A673 (cell line): ENCODE results near the gene TMEM203. TPM values are rescaled to one million over a fixed set of nuclear protein-coding genes. Genes with fewer than 3 reads are reported as not detected.

Source experiments
- BruUV-seq: library from RNA; stranded (reverse); fragments of 400-500 nt; replicated peaks from 2 replicates; lab custom pipeline; 2021; lab: Mats Ljungman, UMichigan
- CTCF ChIA-PET: fragments of 300-600 bp; sonication (Branson Sonifier 250); formaldehyde crosslinking; loops from one replicate; lab custom pipeline; 2022; ENCODE audit warnings: antibody characterized with exemption; lab: Charles Lee
- POLR2A ChIA-PET: fragments of 300-600 bp; sonication (Branson Sonifier 250); formaldehyde crosslinking; loops from one replicate; lab custom pipeline; 2022; ENCODE audit warnings: antibody characterized with exemption; ENCODE audit not compliant: low non-redundant PET; lab: Charles Lee
- DNase-seq: peaks from one replicate; pipeline ENCODE4 v3.0.0-alpha.2; 2015; ENCODE audit warnings: low spot score
- H3K27ac ChIP-seq: fragments of 200-600 bp; sonication (generic); 2 replicates; pipeline ENCODE4 v1.5.1; 2016; ENCODE audit warnings: mixed run types, low read depth, mild to moderate bottlenecking, mixed read lengths, antibody characterized with exemption, low read length; ENCODE audit not compliant: poor library complexity, severe bottlenecking
- H3K27me3 ChIP-seq: fragments of 200-600 bp; sonication (generic); replicated peaks from 2 replicates; pipeline ENCODE4 v1.6.1; 2017; ENCODE audit warnings: mixed run types, low read depth, mild to moderate bottlenecking, mixed read lengths, antibody characterized with exemption, low read length; ENCODE audit not compliant: insufficient read depth, poor library complexity
- H3K36me3 ChIP-seq: fragments of 200-600 bp; sonication (generic); 2 replicates; pipeline ENCODE4 v1.6.1; 2016; ENCODE audit warnings: mixed run types, mild to moderate bottlenecking, mixed read lengths, antibody characterized with exemption, low read length; ENCODE audit not compliant: insufficient read depth, poor library complexity, severe bottlenecking
- H3K4me1 ChIP-seq: fragments of 200-600 bp; sonication (generic); 2 replicates; pipeline ENCODE4 v1.6.1; 2017; ENCODE audit warnings: mixed run types, mild to moderate bottlenecking, mixed read lengths, antibody characterized with exemption, low read length; ENCODE audit not compliant: insufficient read depth, poor library complexity, severe bottlenecking
- H3K4me3 ChIP-seq: fragments of 200-600 bp; sonication (generic); 2 replicates; pipeline ENCODE4 v1.5.1; 2016; ENCODE audit warnings: low read depth, mixed run types, mild to moderate bottlenecking, mixed read lengths, low read length; ENCODE audit not compliant: poor library complexity, severe bottlenecking
- H3K9me3 ChIP-seq: fragments of 200-600 bp; sonication (generic); 2 replicates; pipeline ENCODE4 v1.6.1; 2016; ENCODE audit warnings: mixed run types, low read depth, mild to moderate bottlenecking, mixed read lengths, antibody characterized with exemption, low read length; ENCODE audit not compliant: poor library complexity, severe bottlenecking
- CTCF ChIP-seq: fragments of 300-800, 200-600 bp; sonication (generic); conservative IDR thresholded peaks from 2 replicates; pipeline ENCODE4 v1.5.1; 2017; ENCODE audit warnings: low read depth, mild to moderate bottlenecking, antibody characterized with exemption, low read length, moderate library complexity, mixed read lengths
- EZH2 ChIP-seq: fragments of 200-600 bp; sonication (generic); IDR thresholded peaks from 2 replicates; pipeline ENCODE4 v1.6.1; 2017; ENCODE audit warnings: borderline replicate concordance, low read depth, mild to moderate bottlenecking, mixed read lengths, antibody characterized with exemption, low read length; ENCODE audit not compliant: poor library complexity, severe bottlenecking
- intact Hi-C: fragments of 100-400 bp; cut with micrococcal nuclease; formaldehyde crosslinking; loops from one replicate; pipeline ENCODE4 v1.10.0; 2022; ENCODE audit not compliant: unreplicated experiment
- total RNA-seq: library from RNA; stranded (reverse); gene quantifications from 2 replicates; pipeline ENCODE4 v1.2.3, GENCODE V29; 2021

TMEM203 gene
- total RNA-seq, 1 experiment from 2014 or later, result 37.5 TPM

- H3K27me3 ChIP-seq, result peaks cover 96% of the 10 kb centered on the region
- H3K4me1 ChIP-seq, result peaks cover 15% of the 10 kb centered on the region
- no peak overlapping the region for H3K27ac ChIP-seq
- DNase-seq, result no peak
- TF ChIP-seq CTCF, result no peak
- TF ChIP-seq EZH2, result no peak
- intact Hi-C loops, result no loop called here
- BruUV-seq, result no TSS peak
- POLR2A ChIA-PET, result no interaction called here
- H3K36me3 ChIP-seq, result no peaks in the 10 kb centered on the region
- H3K4me3 ChIP-seq, result no peak overlapping the region
- CTCF ChIA-PET, result no interaction called here
- no peaks in the 10 kb centered on the region for H3K9me3 ChIP-seq
Measured at GRCh38 chr9:137165250-137165836, 40.1 kb downstream of the TMEM203 start.

GRCh38 chr9:137164370-137165249, 40.8 kb downstream of the TMEM203 start:
- H3K36me3 ChIP-seq, result no peaks in the 10 kb centered on the region
- POLR2A ChIA-PET, result no interaction called here
- no peak overlapping the region for H3K27ac ChIP-seq
- peaks cover 96% of the 10 kb centered on the region for H3K27me3 ChIP-seq
- TF ChIP-seq EZH2, result no peak
- H3K9me3 ChIP-seq, result no peaks in the 10 kb centered on the region
- H3K4me1 ChIP-seq, result peaks cover 15% of the 10 kb centered on the region
- BruUV-seq, result no TSS peak
- DNase-seq, result no peak
- intact Hi-C loops, result no loop called here
- H3K4me3 ChIP-seq, result no peak overlapping the region
- CTCF ChIA-PET, result no interaction called here

GRCh38 chr9:137163805-137164204, 41.6 kb downstream of the TMEM203 start:
- Histone ChIP-seq H3K4me1 (peaks cover 15% of the 10 kb centered on the region), H3K4me3 (no peak overlapping the region), H3K36me3 (no peaks in the 10 kb centered on the region), H3K9me3 (no peaks in the 10 kb centered on the region), H3K27me3 (peaks cover 95% of the 10 kb centered on the region), H3K27ac (no peak overlapping the region)
- intact Hi-C loops, result no loop called here
- BruUV-seq, result no TSS peak
- DNase-seq, result no peak
- POLR2A ChIA-PET, result no interaction called here
- CTCF ChIA-PET, result no interaction called here
- TF ChIP-seq CTCF (no peak), EZH2 (no peak)
